ENCODE data around the gene GNPAT.
"Not testable (repeated sequence)": the region's sequence is repeated elsewhere in the genome, so short reads cannot be mapped to it uniquely, and the experiment has no call there.

The GNPAT gene

GRCh38 chr1:231203259-231204057, 37.6 kb upstream of the GNPAT start:
- Histone ChIP-seq H3K36me3 (ENCODE audit: control insufficient read depth, insufficient read depth, low read length) (no peaks in the 10 kb centered on the region), H3K4me1 (ENCODE audit: control insufficient read depth, insufficient read depth, low read length) (no peaks in the 10 kb centered on the region), H3K27ac (ENCODE audit: low read depth, low read length) (no peak overlapping the region), H3K4me3 (ENCODE audit: low read length) (no peak overlapping the region), H3K9ac (ENCODE audit: low read length) (no peak overlapping the region), H3K27me3 (ENCODE audit: control insufficient read depth, insufficient read depth, low read length) (no peaks in the 10 kb centered on the region)

DNA sequence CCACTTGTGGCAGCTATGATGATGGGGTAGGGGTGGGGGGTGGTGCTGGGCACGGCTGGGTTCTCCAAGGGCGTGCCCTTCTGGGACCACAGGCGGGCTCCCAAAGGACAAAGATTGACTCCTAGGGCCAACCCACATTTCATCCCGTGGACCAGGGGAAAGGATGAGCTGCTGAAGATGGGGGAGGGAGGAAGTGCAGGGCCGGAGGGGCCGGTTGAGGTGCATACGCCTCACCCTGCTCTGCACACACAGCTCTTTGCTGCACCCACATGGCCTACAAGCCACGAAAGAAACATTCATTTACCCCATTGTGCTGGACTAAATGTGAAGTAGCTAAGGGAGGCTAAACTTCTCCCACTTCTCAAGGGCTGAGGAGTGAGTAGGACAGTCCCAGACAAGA, 34.2 kb upstream of the GNPAT start:
- Histone ChIP-seq H3K4me1 (ENCODE audit: control insufficient read depth, insufficient read depth, low read length) (no peaks in the 10 kb centered on the region), H3K27ac (ENCODE audit: low read depth, low read length) (no peak overlapping the region), H3K36me3 (ENCODE audit: control insufficient read depth, insufficient read depth, low read length) (no peaks in the 10 kb centered on the region), H3K4me3 (ENCODE audit: low read length) (no peak overlapping the region), H3K27me3 (ENCODE audit: control insufficient read depth, insufficient read depth, low read length) (no peaks in the 10 kb centered on the region), H3K9ac (ENCODE audit: low read length) (no peak overlapping the region)

DNA sequence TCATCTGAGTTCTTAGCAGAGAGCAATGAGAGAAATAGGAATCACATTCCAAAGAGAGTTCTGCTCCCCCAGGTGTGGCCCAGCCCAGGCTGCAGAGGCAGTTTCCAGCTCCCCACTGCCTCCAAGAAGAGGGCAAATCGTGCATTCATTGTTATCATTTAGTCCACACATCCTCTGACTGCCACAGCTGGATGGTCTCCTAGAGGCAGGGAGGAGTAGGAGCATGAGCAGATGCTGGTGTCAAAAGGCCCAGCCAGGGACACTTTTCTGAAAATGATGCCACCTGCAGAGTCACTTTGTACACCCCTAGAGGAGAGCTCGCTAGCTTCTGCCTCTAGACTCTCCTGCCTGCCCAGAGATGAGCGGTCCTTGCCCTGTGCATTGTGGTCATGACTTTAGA, 33.6 kb upstream of the GNPAT start:
- no peak overlapping the region for H3K27ac ChIP-seq (ENCODE audit: low read depth, low read length)
- H3K9ac ChIP-seq (ENCODE audit: low read length) = no peak overlapping the region
- peaks cover under 1% of the 10 kb centered on the region for H3K27me3 ChIP-seq (ENCODE audit: control insufficient read depth, insufficient read depth, low read length)
- H3K36me3 ChIP-seq (ENCODE audit: control insufficient read depth, insufficient read depth, low read length) = no peaks in the 10 kb centered on the region
- H3K4me1 ChIP-seq (ENCODE audit: control insufficient read depth, insufficient read depth, low read length) = no peaks in the 10 kb centered on the region
- H3K4me3 ChIP-seq (ENCODE audit: low read length) = no peak overlapping the region

- Histone ChIP-seq H3K9ac (ENCODE audit: low read length) (no peak overlapping the region), H3K27me3 (ENCODE audit: control insufficient read depth, insufficient read depth, low read length) (peaks cover 3% of the 10 kb centered on the region), H3K4me3 (ENCODE audit: low read length) (no peak overlapping the region), H3K4me1 (ENCODE audit: control insufficient read depth, insufficient read depth, low read length) (no peaks in the 10 kb centered on the region), H3K36me3 (ENCODE audit: control insufficient read depth, insufficient read depth, low read length) (no peaks in the 10 kb centered on the region), H3K27ac (ENCODE audit: low read depth, low read length) (no peak overlapping the region)
These were observed 32.0 kb upstream of the GNPAT start for GRCh38 chr1:231208980-231209379.

GRCh38 chr1:231209531-231209930, 31.5 kb upstream of the GNPAT start:
- Histone ChIP-seq H3K36me3 (ENCODE audit: control insufficient read depth, insufficient read depth, low read length) (no peaks in the 10 kb centered on the region), H3K4me1 (ENCODE audit: control insufficient read depth, insufficient read depth, low read length) (no peaks in the 10 kb centered on the region), H3K4me3 (ENCODE audit: low read length) (no peak overlapping the region), H3K27me3 (ENCODE audit: control insufficient read depth, insufficient read depth, low read length) (peaks cover 3% of the 10 kb centered on the region), H3K27ac (ENCODE audit: low read depth, low read length) (no peak overlapping the region), H3K9ac (ENCODE audit: low read length) (no peak overlapping the region)

DNA sequence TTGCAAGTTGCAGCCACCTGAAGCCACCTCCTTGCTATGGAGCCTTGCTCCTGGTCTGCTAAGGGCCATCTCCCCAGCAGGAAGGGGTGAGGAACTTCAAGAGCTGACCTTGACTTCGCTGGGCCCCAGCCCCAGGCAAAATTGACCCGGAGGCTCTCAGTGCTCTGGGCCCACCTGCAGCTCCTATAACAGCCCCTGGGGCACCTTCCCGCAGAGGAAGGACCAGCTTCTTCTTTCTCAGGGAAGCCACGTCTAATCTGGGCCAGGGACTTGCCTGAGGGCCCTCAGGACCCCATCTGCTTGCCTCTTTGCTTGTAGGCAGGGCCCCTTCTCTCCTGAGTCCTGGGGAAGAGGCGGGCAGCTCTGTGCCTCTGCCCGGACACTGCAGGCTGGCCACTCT, 30.9 kb upstream of the GNPAT start:
- Histone ChIP-seq H3K9ac (ENCODE audit: low read length) (no peak overlapping the region), H3K27ac (ENCODE audit: low read depth, low read length) (no peak overlapping the region), H3K4me1 (ENCODE audit: control insufficient read depth, insufficient read depth, low read length) (no peaks in the 10 kb centered on the region), H3K36me3 (ENCODE audit: control insufficient read depth, insufficient read depth, low read length) (no peaks in the 10 kb centered on the region), H3K4me3 (ENCODE audit: low read length) (no peak overlapping the region), H3K27me3 (ENCODE audit: control insufficient read depth, insufficient read depth, low read length) (peaks cover 3% of the 10 kb centered on the region)

- H3K4me1 ChIP-seq (ENCODE audit: control insufficient read depth, insufficient read depth, low read length) = no peaks in the 10 kb centered on the region
- no peak overlapping the region for H3K27ac ChIP-seq (ENCODE audit: low read depth, low read length)
- H3K9ac ChIP-seq (ENCODE audit: low read length) = peak overlapping the region; percentile 65
- H3K27me3 ChIP-seq (ENCODE audit: control insufficient read depth, insufficient read depth, low read length) = peaks cover 3% of the 10 kb centered on the region
- H3K4me3 ChIP-seq (ENCODE audit: low read length) = peak overlapping the region; percentile 76
- no peaks in the 10 kb centered on the region for H3K36me3 ChIP-seq (ENCODE audit: control insufficient read depth, insufficient read depth, low read length)
These were observed 29.8 kb upstream of the GNPAT start for GRCh38 chr1:231211005-231211857.

DNA sequence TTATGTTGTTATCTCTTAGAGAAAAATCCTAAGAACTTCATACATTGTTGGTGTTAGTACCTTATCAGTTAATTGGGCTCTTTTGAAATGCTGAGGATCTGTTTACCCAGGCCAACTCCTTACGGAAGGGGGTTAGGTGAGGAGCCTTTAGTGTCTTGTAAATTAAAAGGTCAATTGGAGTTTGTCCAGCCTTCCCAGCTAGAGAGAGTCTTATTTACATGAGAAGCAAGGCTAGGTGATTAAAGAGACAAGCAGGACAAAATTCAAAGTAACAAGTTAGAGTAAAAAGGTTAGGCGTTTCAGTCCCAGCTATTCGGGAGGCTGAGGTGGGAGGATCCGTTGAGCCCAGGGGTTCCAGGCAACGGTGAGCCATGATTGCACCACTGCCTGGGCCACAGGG, 28.7 kb upstream of the GNPAT start:
- not testable (repeated sequence) for H3K9ac ChIP-seq (ENCODE audit: low read length); H3K27me3 ChIP-seq (ENCODE audit: control insufficient read depth, insufficient read depth, low read length); H3K4me1 ChIP-seq (ENCODE audit: control insufficient read depth, insufficient read depth, low read length); H3K27ac ChIP-seq (ENCODE audit: low read depth, low read length); H3K4me3 ChIP-seq (ENCODE audit: low read length); H3K36me3 ChIP-seq (ENCODE audit: control insufficient read depth, insufficient read depth, low read length)

GRCh38 chr1:231213831-231214573, 27.0 kb upstream of the GNPAT start:
- no peaks in the 10 kb centered on the region for H3K36me3 ChIP-seq (ENCODE audit: control insufficient read depth, insufficient read depth, low read length)
- H3K9ac ChIP-seq (ENCODE audit: low read length) = no peak overlapping the region
- no peak overlapping the region for H3K27ac ChIP-seq (ENCODE audit: low read depth, low read length)
- no peak overlapping the region for H3K4me3 ChIP-seq (ENCODE audit: low read length)
- peaks cover 3% of the 10 kb centered on the region for H3K27me3 ChIP-seq (ENCODE audit: control insufficient read depth, insufficient read depth, low read length)
- H3K4me1 ChIP-seq (ENCODE audit: control insufficient read depth, insufficient read depth, low read length) = no peaks in the 10 kb centered on the region

- H3K4me1 ChIP-seq (ENCODE audit: control insufficient read depth, insufficient read depth, low read length) = no peaks in the 10 kb centered on the region
- peaks cover 3% of the 10 kb centered on the region for H3K27me3 ChIP-seq (ENCODE audit: control insufficient read depth, insufficient read depth, low read length)
- H3K36me3 ChIP-seq (ENCODE audit: control insufficient read depth, insufficient read depth, low read length) = no peaks in the 10 kb centered on the region
- H3K27ac ChIP-seq (ENCODE audit: low read depth, low read length) = no peak overlapping the region
- no peak overlapping the region for H3K9ac ChIP-seq (ENCODE audit: low read length)
- H3K4me3 ChIP-seq (ENCODE audit: low read length) = no peak overlapping the region
These were observed 25.9 kb upstream of the GNPAT start for GRCh38 chr1:231214918-231215680.

GRCh38 chr1:231215681-231216385, 25.2 kb upstream of the GNPAT start:
- H3K27ac ChIP-seq (ENCODE audit: low read depth, low read length) = no peak overlapping the region
- no peaks in the 10 kb centered on the region for H3K4me1 ChIP-seq (ENCODE audit: control insufficient read depth, insufficient read depth, low read length)
- no peaks in the 10 kb centered on the region for H3K36me3 ChIP-seq (ENCODE audit: control insufficient read depth, insufficient read depth, low read length)
- peaks cover 3% of the 10 kb centered on the region for H3K27me3 ChIP-seq (ENCODE audit: control insufficient read depth, insufficient read depth, low read length)
- no peak overlapping the region for H3K9ac ChIP-seq (ENCODE audit: low read length)
- no peak overlapping the region for H3K4me3 ChIP-seq (ENCODE audit: low read length)

Measured in rectal smooth muscle tissue (tissue), 1 donor.